Measurements from ENCODE around the gene DPYSL5. TPM values are rescaled to one million over a fixed set of nuclear protein-coding genes. Genes with fewer than 3 reads are reported as not detected.

The DPYSL5 gene
- total and polyA plus RNA-seq, 12 donors = 0.01 to 0.12 TPM; not detected in 10

DNA sequence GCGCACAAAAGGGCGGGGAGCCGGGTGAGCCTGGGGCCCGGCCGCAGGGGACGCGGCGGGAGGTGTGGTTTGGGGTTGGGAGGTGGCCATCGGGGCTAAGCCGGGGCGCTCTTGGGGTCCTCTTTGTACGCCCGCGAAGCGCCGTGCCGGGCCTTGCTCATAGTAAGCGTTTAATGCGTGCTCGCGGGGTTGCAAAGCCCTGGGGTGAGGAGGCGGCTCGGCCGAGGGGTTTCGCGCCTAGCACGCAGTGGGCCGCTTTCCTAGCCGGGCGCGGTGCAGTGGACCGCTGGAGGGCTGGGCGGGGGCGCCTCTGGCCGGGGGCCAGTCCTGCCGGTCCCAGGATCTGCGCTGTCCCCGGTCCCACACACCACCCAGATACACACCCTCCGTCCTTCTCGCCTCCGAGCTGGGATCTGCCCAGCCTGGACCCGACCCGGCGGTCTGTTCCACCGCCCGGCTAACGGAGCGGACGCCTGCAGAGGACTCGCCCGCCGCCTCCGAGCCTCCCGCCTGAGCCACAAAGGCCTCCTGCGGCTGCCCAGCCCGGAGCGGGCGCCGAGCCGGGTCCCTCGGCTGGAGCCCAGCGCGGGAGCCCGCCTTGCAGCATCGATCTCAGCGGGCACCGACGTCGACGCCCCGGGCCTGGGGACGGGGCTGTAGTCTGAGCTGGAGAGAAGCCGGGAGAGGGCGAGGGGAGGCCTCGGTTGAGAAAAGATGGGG lies 564 bp downstream of the DPYSL5 start:
- Histone ChIP-seq H3K4me3 (peak overlapping the region in 9 of 10 donors; percentile 18 to 51 (median 41)), H3K27me3 (peaks cover 42 to 98% (median 85%) of the 10 kb centered on the region in 7 donors), H3K9me3 (no peaks in the 10 kb centered on the region), H3K4me1 (peaks cover 12 to 53% (median 46%) of the 10 kb centered on the region in 9 donors), H3K36me3 (no peaks in the 10 kb centered on the region), H3K27ac (no peak overlapping the region)
- peak in 1 of 2 donors; percentile 23 for DNase-seq
- 1% methylated on average over 73 to 75 of the region's 75 CpGs for WGBS, 2 donors
- ATAC-seq = peak in 2 of 8 donors; percentile 11 to 32
- intact Hi-C loops (cut with DNase I) = loop anchor here in 8 of 10 donors (5.0 to 10.0 kb wide), 7 partner anchors 74 to 466 kb away; no protein-coding TSS in a partner anchor
- no peak for TF ChIP-seq CTCF (IDR thresholded peaks at IDR 0.05)

GRCh38 chr2:26849056-26849999 lies 1.4 kb downstream of the DPYSL5 start:
- ATAC-seq = peak in 1 of 8 donors; percentile 6
- intact Hi-C loops (cut with DNase I) = loop anchor here in 8 of 10 donors (5.0 to 10.0 kb wide), 7 partner anchors 73 to 465 kb away; no protein-coding TSS in a partner anchor

DNA sequence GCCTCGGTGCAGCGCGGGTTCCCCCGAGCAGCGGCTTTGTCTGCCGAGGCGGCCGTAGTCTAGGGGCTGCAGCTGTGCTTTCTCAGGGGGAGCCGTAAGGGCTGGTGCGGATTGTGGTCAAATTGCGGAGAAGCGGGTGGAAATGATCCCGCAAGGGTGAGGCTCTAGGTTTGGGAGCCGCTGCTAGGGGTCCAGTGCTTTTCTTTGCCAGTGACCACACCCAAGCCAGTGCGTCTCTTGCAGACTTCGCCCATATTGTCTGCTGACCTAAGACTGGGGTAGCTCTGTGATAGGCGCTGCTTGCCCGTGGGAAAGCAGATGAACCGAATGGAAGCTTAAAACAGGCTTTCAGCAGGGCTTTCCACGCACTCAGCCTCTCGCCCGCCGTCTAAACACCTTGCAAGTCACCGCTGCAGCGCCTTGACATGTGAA lies 2.1 kb downstream of the DPYSL5 start:
- intact Hi-C loops (cut with DNase I) = loop anchor here in 8 of 10 donors (5.0 to 10.0 kb wide), 7 partner anchors 72 to 465 kb away; no protein-coding TSS in a partner anchor
- no peaks in the 10 kb centered on the region for H3K36me3 ChIP-seq

More at GRCh38 chr2:26849056-26849999, 1.4 kb downstream of the DPYSL5 start:
- Histone ChIP-seq H3K4me1 (peaks cover 12 to 53% (median 48%) of the 10 kb centered on the region in 9 donors), H3K27ac (no peak overlapping the region), H3K4me3 (peak overlapping the region in 6 of 10 donors; percentile 14 to 51 (median 40)), H3K27me3 (peaks cover 41 to 92% (median 78%) of the 10 kb centered on the region in 7 donors), H3K36me3 (no peaks in the 10 kb centered on the region), H3K9me3 (no peaks in the 10 kb centered on the region)
- WGBS, 2 donors = 1 to 2% methylated on average over 75 of the region's 75 CpGs
- no peak for DNase-seq
- no peak for TF ChIP-seq CTCF (IDR thresholded peaks at IDR 0.05)

More for the DNA sequence above, 2.1 kb downstream of the DPYSL5 start:
- no peak for TF ChIP-seq CTCF (IDR thresholded peaks at IDR 0.05)
- peaks cover 12 to 53% (median 48%) of the 10 kb centered on the region in 9 donors for H3K4me1 ChIP-seq
- WGBS, 2 donors = 14 to 25% methylated on average over 25 of the region's 25 CpGs
- H3K27me3 ChIP-seq = peaks cover 38 to 86% (median 71%) of the 10 kb centered on the region in 7 donors
- H3K27ac ChIP-seq = no peak overlapping the region
- ATAC-seq = no peak
- H3K9me3 ChIP-seq = no peaks in the 10 kb centered on the region
- H3K4me3 ChIP-seq = peak overlapping the region in 2 of 10 donors; percentile 15 to 51
- no peak for DNase-seq
